ENCODE data around the gene VPS54.

GRCh38 chr2:64040161-64040560 is 20.9 kb upstream of the VPS54 start:
- TF ChIP-seq, protein P1, sequence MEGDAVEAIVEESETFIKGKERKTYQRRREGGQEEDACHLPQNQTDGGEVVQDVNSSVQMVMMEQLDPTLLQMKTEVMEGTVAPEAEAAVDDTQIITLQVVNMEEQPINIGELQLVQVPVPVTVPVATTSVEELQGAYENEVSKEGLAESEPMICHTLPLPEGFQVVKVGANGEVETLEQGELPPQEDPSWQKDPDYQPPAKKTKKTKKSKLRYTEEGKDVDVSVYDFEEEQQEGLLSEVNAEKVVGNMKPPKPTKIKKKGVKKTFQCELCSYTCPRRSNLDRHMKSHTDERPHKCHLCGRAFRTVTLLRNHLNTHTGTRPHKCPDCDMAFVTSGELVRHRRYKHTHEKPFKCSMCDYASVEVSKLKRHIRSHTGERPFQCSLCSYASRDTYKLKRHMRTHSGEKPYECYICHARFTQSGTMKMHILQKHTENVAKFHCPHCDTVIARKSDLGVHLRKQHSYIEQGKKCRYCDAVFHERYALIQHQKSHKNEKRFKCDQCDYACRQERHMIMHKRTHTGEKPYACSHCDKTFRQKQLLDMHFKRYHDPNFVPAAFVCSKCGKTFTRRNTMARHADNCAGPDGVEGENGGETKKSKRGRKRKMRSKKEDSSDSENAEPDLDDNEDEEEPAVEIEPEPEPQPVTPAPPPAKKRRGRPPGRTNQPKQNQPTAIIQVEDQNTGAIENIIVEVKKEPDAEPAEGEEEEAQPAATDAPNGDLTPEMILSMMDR (optimal IDR thresholded peaks at IDR 0.05 in 1 of 3, IDR thresholded peaks at IDR 0.05 in 1 of 3, conservative IDR thresholded peaks at IDR 0.05 in 1 of 3; ENCODE audit: extremely low read depth in 1 of 3, insufficient read depth in 2 of 3, low read length in 3 of 3) = no peak
- TF ChIP-seq EZH2 (IDR thresholded peaks at IDR 0.05; ENCODE audit: low read length) = no peak
